Spleen (tissue), 11 donors: Measurements from ENCODE around the gene HPSE2. TPM values are rescaled to one million over a fixed set of nuclear protein-coding genes. Genes with fewer than 3 reads are reported as not detected.

ENCODE experiments used
- DNase-seq: peaks from one replicate; pipeline ENCODE4 v3.0.0-alpha.2; 2020
- H3K27ac ChIP-seq, 8 donors: fragments of 200-600 bp; sonication (generic) in 7 of 8; 1 replicate in 4 of 8; 2 replicates in 4 of 8; pipeline versions ENCODE4 v1.5.0 to v1.8.0; 2016 to 2021; ENCODE audit warnings: inconsistent platforms in 4 of 8, mild to moderate bottlenecking in 4 of 8, moderate library complexity in 1 of 8
- H3K27me3 ChIP-seq, 7 donors: fragments of 200-600 bp; sonication (generic) in 6 of 7; replicated peaks in 1 of 7; 1 replicate in 4 of 7; 2 replicates in 3 of 7; pipeline versions ENCODE4 v1.5.0 to v1.8.0; 2016 to 2021; ENCODE audit warnings: inconsistent platforms in 3 of 7, mild to moderate bottlenecking in 1 of 7
- H3K36me3 ChIP-seq, 6 donors: fragments of 200-600 bp; sonication (generic) in 5 of 6; 1 replicate in 4 of 6; 2 replicates in 2 of 6; pipeline versions ENCODE4 v1.5.0 to v1.8.0; 2016 to 2021; ENCODE audit warnings: inconsistent platforms in 2 of 6
- H3K4me1 ChIP-seq, 6 donors: fragments of 200-600 bp; sonication (generic) in 5 of 6; 1 replicate in 3 of 6; 2 replicates in 3 of 6; pipeline versions ENCODE4 v1.5.0 to v1.8.0; 2016 to 2021; ENCODE audit warnings: inconsistent platforms in 3 of 6
- H3K4me3 ChIP-seq, 8 donors: fragments of 200-600 bp; sonication (generic) in 7 of 8; 1 replicate in 4 of 8; 2 replicates in 4 of 8; pipeline versions ENCODE4 v1.5.0 to v1.8.0; 2016 to 2021; ENCODE audit warnings: inconsistent platforms in 4 of 8, mild to moderate bottlenecking in 4 of 8, moderate library complexity in 2 of 8
- H3K9me3 ChIP-seq, 8 donors: fragments of 200-600 bp; sonication (generic) in 7 of 8; 1 replicate in 4 of 8; 2 replicates in 4 of 8; pipeline versions ENCODE4 v1.5.0 to v1.8.0; 2016 to 2021; ENCODE audit warnings: inconsistent platforms in 4 of 8
- POLR2A ChIP-seq, 3 donors: fragments of 450-650 bp; IDR thresholded peaks; one replicate each; pipeline ENCODE4 v1.5.1; 2017; ENCODE audit warnings: antibody characterized with exemption in 3 of 3, mild to moderate bottlenecking in 1 of 3
- POLR2AphosphoS5 ChIP-seq, 3 donors: sonication (generic); formaldehyde crosslinking; IDR thresholded peaks; one replicate each; pipeline ENCODE4 v1.5.1; 2017; ENCODE audit warnings: antibody characterized with exemption in 3 of 3
- WGBS, 5 donors: extraction: QIAGEN DNeasy Blood & Tissue Kit in 3 of 5; methylation state at CpG; one replicate each; pipeline versions ENCODE4 v1.1.5 to v1.1.7; 2013 to 2018; 5-methylcytosine and 5-hydroxymethylcytosine counted together
- intact Hi-C: fragments of 100-400 bp; cut with DNase I; formaldehyde crosslinking; loops from one replicate; pipeline ENCODE4 v1.15.0; 2023; ENCODE audit warnings: low total_unique reads
- polyA plus RNA-seq, 3 donors: library from polyadenylated mRNA; stranded (reverse); fragments of 200-250 nt; gene quantifications; one replicate each; pipeline ENCODE4 v1.2.1, GENCODE V29; 2013
- total RNA-seq, 7 donors: library from RNA; depleted of rRNA in 3 of 7; stranded (reverse); fragments of >200 nt in 3 of 7; fragmentation: NEBNext Ultra II Directional in 4 of 7; extraction: Animal tissue kit (Norgen Biotek cat#: 25700) in 4 of 7; gene quantifications; one replicate each; pipeline versions ENCODE4 v1.1.0 to v1.2.1, GENCODE V29; 2016 to 2021
- TF ChIP-seq, protein P1 (sequence below), 11 experiments: fragments of 200-600 bp in 7 of 11; fragments of 450-650 bp in 4 of 11; sonication (generic) in 4 of 11; IDR thresholded peaks in 8 of 11; conservative IDR thresholded peaks in 3 of 11; 1 replicate in 7 of 11; 2 replicates in 4 of 11; pipeline versions ENCODE4 v1.4.0 to v1.8.0; 2016 to 2021; ENCODE audit warnings: antibody characterized with exemption in 11 of 11, inconsistent platforms in 4 of 11, mild to moderate bottlenecking in 1 of 11
- donor health status: healthy with polysubstance abuse.
- donor health status: DM: no; HTN: no; CAD: no; lungs with moderate emphysema.
- donor health status: DM: no; HTN: no; CAD: no.
- donor health status: Bipolar disorder and iron deficiency.
- donor health status: healthy.
- donor health status: DM: no; HTN: no; CAD: no.
- donor health status: DM: yes; HTN: yes; CAD: no.

Gene HPSE2
- total and polyA plus RNA-seq, 10 donors, result 0.02 to 0.64 (median 0.03) TPM; not detected in 5

DNA sequence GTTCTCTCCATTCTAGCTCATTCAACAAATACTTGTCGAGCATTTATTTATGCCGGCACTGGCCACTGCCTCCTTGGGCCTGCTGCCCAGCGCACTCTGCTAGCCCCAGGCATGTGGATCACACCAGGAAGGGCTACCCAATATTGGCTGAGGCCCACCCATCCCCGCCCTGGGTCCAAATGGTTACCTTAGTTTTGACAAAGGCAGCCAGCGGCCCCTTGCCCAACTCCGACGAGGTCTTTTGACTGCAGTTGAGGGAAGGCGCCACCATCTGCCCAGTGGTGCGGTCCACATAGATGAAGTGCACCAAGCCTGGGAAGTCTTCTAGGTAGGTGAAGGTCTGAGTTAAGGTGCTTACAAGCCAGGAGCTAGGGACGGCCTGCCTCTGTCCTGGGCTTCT lies 813.5 kb downstream of the HPSE2 start:
- Histone ChIP-seq H3K4me1 (no peaks in the 10 kb centered on the region), H3K36me3 (peaks cover 0 to 100% (median 85%) of the 10 kb centered on the region in 6 donors), H3K27me3 (no peaks in the 10 kb centered on the region), H3K9me3 (no peaks in the 10 kb centered on the region), H3K4me3 (no peak overlapping the region), H3K27ac (no peak overlapping the region)
- DNase-seq, result no peak
- intact Hi-C loops, result no loop called here
- 91 to 97% (median 96%) methylated on average over 9 to 10 of the region's 10 CpGs for WGBS, 5 donors
- TF ChIP-seq, protein P1, sequence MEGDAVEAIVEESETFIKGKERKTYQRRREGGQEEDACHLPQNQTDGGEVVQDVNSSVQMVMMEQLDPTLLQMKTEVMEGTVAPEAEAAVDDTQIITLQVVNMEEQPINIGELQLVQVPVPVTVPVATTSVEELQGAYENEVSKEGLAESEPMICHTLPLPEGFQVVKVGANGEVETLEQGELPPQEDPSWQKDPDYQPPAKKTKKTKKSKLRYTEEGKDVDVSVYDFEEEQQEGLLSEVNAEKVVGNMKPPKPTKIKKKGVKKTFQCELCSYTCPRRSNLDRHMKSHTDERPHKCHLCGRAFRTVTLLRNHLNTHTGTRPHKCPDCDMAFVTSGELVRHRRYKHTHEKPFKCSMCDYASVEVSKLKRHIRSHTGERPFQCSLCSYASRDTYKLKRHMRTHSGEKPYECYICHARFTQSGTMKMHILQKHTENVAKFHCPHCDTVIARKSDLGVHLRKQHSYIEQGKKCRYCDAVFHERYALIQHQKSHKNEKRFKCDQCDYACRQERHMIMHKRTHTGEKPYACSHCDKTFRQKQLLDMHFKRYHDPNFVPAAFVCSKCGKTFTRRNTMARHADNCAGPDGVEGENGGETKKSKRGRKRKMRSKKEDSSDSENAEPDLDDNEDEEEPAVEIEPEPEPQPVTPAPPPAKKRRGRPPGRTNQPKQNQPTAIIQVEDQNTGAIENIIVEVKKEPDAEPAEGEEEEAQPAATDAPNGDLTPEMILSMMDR (IDR thresholded peaks at IDR 0.05 in 8 of 11, conservative IDR thresholded peaks at IDR 0.05 in 3 of 11), result no peak
- no peak for TF ChIP-seq POLR2A (IDR thresholded peaks at IDR 0.05)

DNA sequence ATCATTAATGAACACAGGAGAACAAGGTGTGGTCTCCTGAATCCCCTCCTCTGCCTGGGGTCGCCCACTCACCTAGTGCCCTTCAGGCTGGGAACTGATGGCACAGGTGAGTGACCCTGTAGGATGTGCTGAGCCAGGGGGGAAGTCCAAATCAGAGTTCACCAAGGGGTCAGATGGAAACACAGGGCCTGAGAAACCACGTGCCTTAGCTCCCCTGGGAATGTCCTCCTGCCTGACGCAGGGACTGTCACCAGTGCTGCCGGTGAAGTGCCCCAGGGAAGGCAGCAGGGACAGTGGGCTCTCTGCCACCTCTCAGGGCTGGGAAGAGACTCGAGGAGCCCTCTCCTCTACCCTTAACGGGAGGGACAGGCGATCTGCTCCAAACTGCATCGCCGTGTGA lies 814.9 kb downstream of the HPSE2 start:
- TF ChIP-seq POLR2A (IDR thresholded peaks at IDR 0.05) (no peak), POLR2AphosphoS5 (IDR thresholded peaks at IDR 0.05) (peak in 1 of 3 donors; percentile 32)
- TF ChIP-seq, protein P1 (IDR thresholded peaks at IDR 0.05 in 8 of 11, conservative IDR thresholded peaks at IDR 0.05 in 3 of 11), result no peak
- Histone ChIP-seq H3K9me3 (no peaks in the 10 kb centered on the region), H3K36me3 (peaks cover 0 to 100% (median 87%) of the 10 kb centered on the region in 6 donors), H3K27me3 (no peaks in the 10 kb centered on the region), H3K4me1 (peaks cover 0 to 4% (median 2%) of the 10 kb centered on the region in 6 donors), H3K27ac (no peak overlapping the region), H3K4me3 (no peak overlapping the region)
- DNase-seq, result no peak
- WGBS, 5 donors, result 86 to 91% (median 88%) methylated on average over 9 of the region's 9 CpGs
- intact Hi-C loops, result no loop called here

DNA sequence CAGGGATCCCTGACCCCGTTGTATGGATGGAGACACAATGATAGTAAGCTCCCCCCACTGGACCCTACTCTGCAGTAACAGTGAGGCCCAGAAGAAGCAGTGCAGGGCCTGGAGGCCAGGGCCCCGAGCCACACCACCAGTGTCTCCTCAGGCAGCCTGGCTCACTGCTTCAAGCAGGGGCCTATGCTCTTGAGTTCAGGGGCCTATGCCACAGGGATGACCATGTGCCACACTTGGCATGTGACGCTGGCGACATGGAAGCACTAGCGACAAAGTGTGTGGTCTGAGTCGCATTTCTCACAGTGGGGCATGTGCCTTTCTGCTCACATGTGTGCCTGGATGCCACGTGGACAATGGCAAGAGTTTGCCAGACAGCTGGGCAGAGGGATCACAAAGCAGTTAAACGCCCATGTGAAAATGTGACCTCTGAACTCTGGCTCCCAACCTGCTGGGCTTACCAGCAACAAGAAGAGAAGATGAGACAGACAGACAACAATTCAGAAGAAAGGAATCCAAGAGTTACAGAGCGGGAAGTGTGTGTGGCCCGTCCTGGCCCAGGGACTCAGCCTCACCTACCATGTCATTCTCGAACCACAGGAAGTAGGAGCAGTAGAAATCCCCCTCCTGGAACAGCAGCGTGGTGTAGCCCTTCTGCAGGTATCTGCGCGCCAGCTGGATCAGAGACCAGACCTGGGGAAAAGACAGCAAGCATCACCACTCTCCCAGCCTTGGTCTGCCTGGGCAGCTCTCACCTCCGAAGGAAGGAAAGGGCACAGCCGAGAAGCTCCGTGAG lies 816.0 kb downstream of the HPSE2 start:
- TF ChIP-seq POLR2AphosphoS5 (IDR thresholded peaks at IDR 0.05), result no peak
- TF ChIP-seq POLR2A (IDR thresholded peaks at IDR 0.05), result no peak
- TF ChIP-seq, protein P1 (IDR thresholded peaks at IDR 0.05 in 8 of 11, conservative IDR thresholded peaks at IDR 0.05 in 3 of 11), result no peak
- Histone ChIP-seq H3K27me3 (no peaks in the 10 kb centered on the region), H3K27ac (no peak overlapping the region), H3K4me3 (no peak overlapping the region), H3K4me1 (peaks cover 4 to 15% (median 11%) of the 10 kb centered on the region in 6 donors), H3K36me3 (peaks cover 0 to 97% (median 79%) of the 10 kb centered on the region in 6 donors), H3K9me3 (no peaks in the 10 kb centered on the region)
- no peak for DNase-seq
- intact Hi-C loops, result no loop called here
- WGBS, 5 donors, result 95 to 97% (median 96%) methylated on average over 17 of the region's 17 CpGs

DNA sequence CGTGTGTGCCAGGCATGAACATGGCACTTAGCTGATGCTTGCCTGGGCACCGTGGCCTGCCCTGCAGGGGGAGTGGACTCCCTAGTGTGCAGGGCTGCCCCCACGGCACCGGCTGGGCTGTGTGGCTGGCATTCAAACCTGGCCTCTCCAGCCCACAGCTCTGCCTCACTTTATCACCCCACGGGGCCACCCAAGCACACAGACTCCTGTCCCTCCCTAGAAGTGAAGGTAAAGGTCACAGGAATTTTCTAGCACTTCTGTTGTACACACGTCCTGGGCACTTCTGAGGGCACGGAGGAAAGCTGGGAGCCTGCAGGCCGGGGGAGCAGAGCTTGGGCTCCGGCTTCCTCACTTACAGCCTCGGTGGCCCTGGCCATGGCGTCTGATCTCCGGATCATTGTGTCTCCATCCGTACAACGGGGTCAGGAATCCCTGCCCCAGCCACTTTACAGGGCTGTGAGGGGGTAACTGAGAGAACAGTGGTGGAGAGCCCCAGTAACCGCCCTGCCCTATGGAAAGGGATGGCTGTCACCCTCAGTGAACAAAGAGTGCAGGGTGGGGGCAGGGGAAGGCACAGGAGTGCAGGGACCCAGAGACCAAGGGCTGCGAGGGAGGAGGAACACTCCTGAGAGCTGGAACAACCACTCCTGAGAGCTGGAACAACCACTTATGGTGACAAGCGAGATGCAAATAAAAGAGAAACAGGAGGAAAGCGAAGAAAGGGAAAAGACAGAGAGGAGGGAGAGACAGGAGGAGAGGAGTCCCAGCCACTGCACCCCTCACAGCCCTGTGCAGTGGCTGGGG lies 816.8 kb downstream of the HPSE2 start:
- intact Hi-C loops, result no loop called here
- 94 to 98% (median 95%) methylated on average over 16 to 18 of the region's 18 CpGs for WGBS, 5 donors
- DNase-seq, result no peak
- Histone ChIP-seq H3K4me3 (no peak overlapping the region), H3K9me3 (no peaks in the 10 kb centered on the region), H3K27ac (no peak overlapping the region), H3K27me3 (no peaks in the 10 kb centered on the region), H3K36me3 (peaks cover 0 to 89% (median 71%) of the 10 kb centered on the region in 6 donors), H3K4me1 (peaks cover 9 to 23% (median 19%) of the 10 kb centered on the region in 6 donors)
- TF ChIP-seq POLR2A (IDR thresholded peaks at IDR 0.05) (no peak), POLR2AphosphoS5 (IDR thresholded peaks at IDR 0.05) (peak in 1 of 3 donors; percentile 35)
